GM18526 (cell line): ENCODE data around the gene MIEF2.

Experiments
- POLR2A ChIP-seq: IDR thresholded peaks from 3 replicates; pipeline ENCODE4 v1.6.1; 2011; ENCODE audit not compliant: insufficient read length; ENCODE audit errors: extremely low read depth

Gene MIEF2

DNA sequence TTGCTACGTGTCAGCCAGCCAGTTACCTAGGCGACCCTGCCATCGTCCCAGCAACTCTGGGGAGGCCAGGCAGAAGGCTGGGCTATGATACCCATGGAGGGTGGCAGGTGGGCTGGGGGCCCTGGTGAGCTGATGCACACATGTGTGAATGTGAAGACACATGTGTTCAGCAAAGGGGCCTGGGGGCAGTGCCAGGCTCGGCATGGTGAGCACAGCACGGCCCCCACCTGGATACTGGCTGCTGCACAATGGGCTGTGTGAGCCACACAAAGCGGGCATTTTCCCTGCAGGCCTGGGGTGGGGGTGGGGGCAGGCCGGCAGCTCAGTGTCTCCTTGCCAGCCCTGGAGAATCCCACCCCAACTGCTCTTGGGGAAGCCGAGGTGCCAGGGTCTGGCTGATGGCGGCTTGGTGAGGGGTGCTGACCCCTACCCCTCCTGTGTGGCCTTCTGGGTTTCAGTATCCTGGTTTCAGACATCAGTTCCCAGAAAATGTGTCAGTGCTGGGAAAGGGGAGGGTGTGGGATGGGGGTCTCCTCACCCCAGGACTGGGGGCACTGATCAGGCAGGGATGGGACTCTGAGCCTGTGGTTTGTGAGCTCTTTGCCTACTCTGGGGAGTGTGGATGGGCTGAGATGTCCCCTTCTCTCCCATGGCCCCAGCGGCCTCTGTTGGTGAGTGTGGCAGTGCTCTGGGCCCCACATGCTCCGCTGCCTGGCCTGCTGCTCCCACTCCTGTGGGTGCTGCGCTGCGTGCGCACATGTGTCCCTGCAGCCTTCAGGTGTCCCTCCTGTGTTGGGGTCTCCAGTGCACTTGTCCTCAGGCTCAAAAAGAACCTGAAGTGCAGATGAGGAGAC lies 29.9 kb upstream of the MIEF2 start:
- no peak for TF ChIP-seq POLR2A

DNA sequence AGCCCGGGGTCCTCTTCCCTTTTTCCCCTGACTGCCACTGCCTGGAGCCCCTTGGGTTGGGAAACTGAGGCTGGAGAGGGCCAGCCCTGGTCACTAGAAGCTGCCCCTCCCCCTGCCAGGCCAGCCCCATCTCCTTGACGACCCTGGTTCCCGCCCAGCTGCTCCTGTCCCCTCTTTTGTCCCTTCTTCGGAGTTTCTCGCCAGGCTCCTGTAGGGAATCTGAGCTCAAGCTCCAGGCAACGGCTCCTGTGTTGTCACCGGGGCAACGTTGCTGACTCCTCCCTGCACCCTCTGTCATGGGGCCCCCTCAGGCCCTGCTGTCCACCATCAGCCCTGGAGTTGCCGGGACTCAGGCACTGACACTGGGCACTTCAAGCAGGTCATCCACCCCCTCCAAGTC lies 29.3 kb upstream of the MIEF2 start:
- TF ChIP-seq POLR2A = no peak

DNA sequence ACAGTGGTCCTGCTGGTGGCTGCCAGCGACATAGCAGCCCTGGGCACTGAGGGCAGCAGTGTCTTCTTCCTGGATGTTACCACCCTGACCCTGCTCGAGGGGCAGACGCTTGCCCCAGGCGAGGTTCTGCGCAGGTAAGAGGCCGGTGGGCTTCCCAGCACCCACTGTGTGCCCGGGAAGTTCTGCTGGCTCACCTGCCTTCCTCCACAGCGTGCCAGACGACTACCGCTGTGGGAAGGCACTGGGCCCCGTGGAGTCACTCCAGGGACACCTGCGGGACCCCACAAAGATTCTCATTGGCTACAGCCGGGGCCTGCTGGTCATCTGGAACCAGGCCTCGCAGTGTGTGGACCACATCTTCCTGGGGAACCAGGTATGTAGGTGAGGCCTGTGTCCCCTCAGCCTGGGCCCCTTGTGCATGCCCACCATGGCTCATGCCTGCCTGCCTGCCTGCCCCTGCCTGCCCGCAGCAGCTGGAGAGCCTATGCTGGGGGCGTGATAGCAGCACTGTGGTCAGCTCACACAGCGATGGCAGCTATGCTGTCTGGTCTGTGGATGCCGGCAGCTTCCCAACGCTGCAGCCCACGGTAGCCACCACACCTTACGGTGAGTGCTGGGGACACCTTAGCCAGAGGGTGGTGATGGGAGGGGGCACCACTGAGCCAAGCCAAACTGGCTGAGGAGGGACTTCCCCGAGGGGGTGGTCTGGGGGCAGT lies 26.5 kb upstream of the MIEF2 start:
- TF ChIP-seq POLR2A = no peak

DNA sequence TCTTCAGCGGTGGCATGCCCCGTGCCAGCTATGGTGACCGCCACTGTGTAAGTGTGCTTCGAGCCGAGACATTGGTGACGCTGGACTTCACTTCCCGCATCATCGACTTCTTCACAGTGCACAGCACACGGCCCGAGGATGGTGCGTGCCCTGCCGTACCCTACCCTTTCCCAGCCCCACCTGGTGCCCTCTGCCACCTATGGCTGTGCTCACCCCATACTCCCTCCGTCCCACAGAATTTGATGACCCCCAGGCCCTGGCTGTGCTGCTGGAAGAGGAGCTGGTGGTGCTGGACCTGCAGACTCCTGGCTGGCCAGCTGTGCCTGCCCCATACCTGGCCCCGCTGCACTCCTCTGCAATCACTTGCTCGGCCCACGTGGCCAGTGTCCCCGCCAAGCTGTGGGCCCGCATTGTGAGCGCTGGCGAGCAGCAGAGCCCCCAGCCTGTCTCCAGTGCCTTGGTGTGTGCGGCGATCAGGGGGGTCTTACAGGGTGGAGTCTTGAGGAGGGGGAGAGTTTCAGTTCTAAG lies 25.5 kb upstream of the MIEF2 start:
- no peak for TF ChIP-seq POLR2A

DNA sequence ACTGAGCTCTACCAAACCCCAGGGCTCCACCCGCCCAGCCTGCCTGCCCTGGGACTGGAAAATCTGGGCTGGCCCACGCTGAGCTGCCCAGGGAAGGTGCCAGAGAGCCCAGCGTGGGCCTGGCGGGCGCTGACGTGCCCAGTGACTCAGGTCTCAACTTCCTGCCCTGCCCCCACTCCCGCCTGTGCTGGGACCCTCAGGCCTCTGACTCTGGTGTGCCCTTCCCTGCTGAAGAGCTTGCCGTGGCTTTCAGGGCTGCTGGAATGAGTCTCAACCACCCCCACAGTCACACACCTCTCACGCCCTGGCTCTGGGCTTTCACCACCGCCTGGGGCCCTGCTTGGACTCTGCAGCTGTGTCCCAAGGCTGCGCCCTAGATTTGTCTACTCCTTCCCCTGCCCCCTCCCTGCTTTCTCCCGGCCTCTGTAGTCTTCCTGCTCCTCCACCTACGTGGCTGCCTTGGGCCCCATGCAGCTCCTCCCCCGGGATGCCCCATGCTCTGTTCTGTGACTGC lies 24.7 kb upstream of the MIEF2 start:
- TF ChIP-seq POLR2A = no peak

DNA sequence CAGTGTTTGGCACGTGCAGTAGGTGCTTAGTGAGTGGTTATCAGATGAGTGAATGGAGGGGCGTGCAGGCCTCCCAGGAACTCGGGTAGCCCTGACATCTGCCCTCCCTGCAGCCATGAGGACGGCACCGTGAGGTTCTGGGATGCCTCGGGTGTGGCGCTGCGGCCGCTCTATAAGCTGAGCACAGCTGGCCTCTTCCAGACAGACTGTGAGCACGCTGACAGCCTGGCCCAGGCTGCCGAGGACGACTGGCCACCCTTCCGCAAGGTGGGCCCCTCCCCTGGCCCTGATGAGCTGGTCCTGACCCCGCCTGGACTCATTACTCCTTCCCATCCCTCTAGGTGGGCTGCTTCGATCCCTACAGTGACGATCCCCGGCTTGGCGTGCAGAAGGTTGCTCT lies 24.0 kb upstream of the MIEF2 start:
- TF ChIP-seq POLR2A = no peak

DNA sequence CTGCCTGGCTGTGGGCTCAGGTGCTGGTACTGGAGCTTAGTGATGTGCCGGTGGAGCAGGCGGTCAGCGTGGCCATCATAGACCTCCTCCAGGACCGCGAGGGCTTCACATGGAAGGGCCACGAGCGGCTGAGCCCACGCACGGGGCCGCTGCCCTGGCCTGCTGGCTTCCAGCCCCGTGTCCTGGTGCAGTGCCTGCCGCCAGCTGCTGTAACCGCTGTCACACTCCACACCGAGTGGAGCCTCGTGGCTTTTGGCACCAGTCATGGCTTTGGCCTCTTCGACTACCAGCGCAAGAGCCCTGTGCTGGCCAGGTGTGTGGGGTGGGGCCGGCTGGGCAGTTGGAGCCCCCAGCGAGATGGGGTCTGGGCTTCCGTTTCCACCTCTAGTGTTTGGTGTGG lies 23.0 kb upstream of the MIEF2 start:
- TF ChIP-seq POLR2A = no peak

DNA sequence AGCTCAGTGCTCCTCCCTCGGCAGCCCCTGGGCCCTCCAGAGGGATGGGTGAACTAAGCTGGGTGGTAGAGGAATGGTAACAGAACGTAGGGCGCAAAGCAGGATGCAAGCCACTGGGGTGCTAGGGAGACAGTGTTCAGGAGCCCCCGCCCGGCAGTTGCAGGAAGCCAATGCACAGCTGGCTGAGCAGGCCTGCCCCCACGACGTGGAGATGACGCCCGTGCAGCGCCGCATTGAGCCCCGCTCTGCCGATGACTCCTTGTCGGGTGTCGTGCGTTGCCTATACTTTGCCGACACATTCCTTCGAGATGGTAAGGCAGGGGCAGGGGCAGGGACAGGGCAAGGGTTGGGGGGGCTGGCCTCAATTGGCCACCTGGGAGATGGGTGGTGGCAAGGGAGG lies 22.2 kb upstream of the MIEF2 start:
- no peak for TF ChIP-seq POLR2A

DNA sequence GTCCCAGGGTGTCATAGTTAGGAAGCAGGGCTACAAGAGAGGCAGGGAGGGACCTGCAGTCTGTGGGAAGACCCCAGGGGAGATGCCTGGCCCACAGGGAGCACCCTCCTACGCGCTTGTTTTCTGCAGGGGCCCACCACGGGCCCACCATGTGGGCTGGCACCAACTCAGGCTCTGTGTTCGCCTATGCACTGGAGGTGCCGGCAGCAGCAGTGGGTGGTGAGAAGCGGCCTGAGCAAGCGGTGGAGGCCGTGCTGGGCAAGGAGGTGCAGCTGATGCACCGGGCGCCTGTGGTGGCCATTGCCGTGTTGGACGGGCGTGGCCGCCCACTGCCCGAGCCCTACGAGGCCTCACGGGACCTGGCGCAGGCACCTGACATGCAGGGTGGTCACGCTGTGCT lies 20.0 kb upstream of the MIEF2 start:
- TF ChIP-seq POLR2A = no peak

DNA sequence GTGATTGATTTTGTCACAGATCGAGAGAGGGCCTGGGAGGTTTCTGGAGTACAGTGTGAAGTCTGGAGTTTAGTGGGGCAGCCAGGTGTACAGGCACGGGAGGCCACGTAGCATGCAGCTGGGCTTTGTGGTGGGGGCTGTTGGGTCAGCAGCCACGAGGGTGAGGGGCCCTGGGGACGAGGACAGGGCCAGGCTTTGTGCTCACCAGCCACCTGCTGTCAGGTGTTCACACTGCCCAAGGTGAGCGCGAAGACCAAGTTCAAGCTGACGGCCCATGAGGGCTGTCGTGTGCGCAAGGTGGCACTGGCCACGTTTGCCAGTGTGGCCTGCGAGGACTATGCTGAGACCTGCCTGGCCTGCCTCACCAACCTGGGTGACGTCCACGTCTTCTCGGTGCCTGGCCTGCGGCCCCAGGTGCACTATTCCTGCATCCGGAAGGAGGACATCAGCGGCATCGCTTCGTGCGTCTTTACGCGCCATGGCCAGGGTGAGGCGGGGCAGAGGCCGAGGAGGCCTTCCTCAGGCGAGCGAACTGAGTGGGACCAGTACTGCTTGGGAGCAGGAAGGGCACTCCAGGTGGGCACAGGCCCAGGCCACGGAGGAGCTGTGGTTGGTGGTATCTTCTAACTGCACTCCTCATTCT lies 19.1 kb upstream of the MIEF2 start:
- TF ChIP-seq POLR2A = no peak

DNA sequence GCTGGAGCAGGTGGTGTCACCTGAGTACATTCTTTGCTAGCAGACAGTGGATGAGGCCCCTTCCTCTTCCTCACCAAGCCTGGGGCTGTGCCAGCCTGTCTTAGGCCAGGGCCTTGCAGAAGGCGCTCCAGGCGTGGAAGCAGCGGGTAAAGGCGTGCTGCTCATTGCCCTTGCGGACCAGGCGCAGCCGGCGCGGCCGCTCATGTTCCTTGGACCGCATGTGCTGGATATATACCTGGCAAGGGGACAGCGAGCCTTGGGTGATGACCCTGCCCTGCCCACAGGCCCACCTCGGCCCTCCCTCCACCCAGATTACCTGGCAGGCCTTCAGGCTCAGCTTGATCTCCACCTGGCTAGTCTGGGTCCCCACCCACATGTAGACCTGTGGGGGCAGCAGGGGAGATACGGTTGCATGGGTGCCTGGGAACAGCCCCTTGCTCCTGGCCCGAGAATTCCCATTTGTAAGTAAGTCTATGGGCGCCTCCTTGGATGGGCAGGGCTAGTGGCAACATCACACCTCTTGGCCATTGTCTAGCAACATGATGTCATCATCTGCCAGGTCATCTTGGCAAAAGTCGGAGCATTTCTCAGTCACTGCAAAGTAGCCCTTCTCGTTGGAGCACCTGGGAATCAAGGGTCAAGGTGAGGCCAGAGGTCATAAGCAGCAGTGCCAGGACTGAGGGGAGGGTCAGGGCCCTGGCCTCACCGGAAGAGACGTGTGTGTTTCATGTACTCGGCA lies 15.3 kb upstream of the MIEF2 start:
- TF ChIP-seq POLR2A = no peak

DNA sequence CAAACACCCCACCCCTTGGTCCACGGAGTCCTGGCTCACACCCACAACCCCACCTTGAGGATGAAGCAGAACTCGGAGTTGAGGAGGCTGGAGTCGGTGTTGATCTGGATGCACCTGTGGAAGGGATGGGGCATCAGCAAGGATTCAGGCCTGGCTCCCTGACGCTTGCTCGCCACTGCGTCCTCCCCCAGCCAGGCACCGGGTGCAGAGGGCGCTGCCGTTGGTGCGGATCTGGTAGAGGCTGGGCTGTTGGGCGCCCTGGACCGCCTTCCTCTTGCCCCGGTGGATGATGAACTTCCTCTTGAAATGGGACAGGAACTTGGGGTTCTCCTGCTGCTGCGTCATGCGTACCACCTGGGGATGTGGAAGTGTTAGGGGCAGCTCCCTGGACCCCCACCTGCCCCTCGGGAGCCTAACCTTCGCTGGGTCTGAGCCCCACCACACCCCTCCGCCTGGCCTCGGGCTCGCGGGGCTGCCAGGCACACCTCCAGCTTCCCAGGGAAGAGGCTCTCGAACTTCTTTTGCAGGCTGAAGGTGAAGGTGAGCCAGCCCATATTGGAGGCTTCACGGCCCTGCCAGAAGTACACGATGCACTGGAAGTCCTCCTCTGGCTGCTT lies 14.2 kb upstream of the MIEF2 start:
- no peak for TF ChIP-seq POLR2A

DNA sequence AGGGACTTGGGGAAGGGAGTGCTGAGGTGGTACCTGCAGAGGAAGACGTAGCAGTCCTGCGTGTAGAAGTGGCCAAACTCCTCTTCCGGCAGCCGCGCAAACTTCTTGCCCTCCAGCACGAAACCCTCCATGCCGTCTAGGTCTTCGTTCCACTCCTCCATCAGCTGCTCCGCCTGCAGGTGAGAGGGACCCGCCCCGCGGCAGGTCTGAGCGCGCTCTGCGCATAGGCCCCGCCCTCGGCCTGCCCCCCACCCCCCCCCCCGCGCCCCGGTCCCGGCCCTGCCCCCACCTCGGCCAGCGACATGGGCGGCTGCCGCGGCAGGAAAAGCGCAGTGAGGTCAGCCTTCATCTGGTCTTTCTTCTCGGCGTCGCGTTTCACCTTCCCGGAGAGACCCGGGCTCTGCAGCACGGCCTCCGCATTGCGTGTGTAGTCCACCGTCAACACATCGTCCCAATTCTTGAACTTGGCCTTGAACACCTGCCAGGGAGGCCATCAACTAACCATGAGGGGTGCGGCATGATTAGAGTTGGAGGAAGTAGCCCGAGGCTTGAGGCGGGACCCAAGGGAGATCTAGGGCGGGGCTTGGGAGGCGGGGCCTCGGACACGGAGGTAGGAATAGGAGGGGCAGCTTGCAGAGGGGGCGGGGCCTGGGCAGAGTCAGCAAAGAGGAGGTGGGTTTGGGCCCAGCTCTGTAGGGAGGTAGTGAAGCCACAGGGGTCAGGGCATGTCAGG lies 13.4 kb upstream of the MIEF2 start:
- no peak for TF ChIP-seq POLR2A

DNA sequence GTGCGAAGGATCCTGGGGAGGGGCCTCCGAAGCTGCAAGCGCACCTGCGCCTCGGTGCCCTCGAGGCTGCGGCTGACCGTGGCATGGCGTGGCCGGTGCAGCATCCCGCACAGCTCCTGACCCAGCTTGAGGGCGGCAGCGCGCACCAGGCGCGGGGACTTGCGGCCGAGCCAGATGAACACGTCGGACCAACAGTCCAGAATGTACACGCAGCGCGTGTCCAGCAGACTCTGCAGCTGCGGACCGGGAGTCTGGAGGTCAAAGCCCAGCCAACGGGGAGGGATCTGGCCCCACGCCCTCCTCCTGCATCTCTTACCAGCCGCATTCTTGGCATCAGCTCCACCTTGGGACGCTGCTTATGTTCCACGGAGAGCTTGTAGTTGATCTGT lies 12.9 kb upstream of the MIEF2 start:
- TF ChIP-seq POLR2A = no peak
